Activated T-cell treated with anti-CD3 and anti-CD28 coated beads, Interleukin-2, amount 50 U/mL, for 48 hours (primary cell): ENCODE data around the gene RNF150.

Experiments
- DNase-seq, 2 experiments: peaks; one replicate each; pipeline ENCODE4 v3.0.0-alpha.2; 2020

Gene RNF150

GRCh38 chr4:141021397-141022110 is 111.7 kb downstream of the RNF150 start:
- no peak for DNase-seq

- no peak for DNase-seq
Observed at GRCh38 chr4:141020801-141021261, 112.4 kb downstream of the RNF150 start.

DNA sequence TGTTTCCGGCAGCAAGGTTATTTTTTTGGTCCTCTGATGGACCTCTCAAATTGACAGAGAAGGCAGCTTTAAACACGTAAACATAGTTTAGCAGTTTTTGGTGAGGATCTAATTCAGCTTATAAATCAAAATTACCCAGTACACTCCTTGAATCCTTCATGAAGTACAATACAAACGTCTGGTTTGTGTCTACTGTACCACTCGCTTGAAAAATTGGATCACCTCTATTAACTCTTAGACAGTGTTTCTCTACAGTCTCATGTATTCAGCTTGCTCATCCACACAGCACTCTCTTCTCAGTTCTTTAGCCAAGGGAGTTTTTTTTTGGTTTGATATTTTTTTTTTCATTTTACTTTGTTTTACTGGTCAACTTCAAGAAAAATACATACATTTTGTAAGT is 113.5 kb downstream of the RNF150 start:
- no peak for DNase-seq

GRCh38 chr4:141016117-141016798 is 117.0 kb downstream of the RNF150 start:
- no peak for DNase-seq

DNA sequence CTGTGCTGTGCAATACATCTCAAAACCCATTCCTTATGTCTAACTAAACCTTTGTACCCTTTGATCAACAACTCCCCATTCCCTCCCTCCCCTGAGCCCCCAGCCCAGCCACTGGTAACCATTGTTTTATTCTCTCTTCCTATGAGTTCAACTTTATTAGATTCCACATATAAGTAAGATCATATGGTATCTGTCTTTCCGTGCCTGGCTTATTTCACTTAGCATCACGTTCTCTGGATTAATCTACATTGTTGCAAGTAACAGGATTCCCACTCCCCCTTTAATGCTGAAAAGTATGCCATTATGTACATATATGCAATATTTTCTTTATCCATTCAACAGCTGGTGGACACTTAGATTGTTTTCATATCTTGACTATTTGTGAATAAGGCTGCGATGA is 119.4 kb downstream of the RNF150 start:
- DNase-seq, result no peak

DNA sequence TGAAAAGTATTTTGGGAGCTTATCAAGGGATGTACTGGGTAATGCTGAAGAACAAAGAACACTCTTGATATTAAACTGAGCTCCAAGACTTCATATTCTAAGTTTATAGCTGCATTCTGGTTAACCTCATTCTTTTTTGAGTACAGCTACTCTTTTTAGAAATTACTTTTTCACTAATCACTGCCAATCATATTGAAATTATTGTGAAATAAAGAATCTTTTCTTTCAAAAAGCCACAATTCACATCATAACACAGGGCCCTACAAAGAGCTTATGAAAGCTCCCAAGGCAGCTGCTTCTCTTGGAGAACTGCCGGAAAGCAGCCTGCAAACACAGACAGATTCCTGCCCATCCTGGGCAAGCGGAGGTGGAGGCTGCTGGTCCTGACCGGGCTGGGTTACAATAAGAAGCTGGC is 121.4 kb downstream of the RNF150 start:
- DNase-seq, result no peak

DNA sequence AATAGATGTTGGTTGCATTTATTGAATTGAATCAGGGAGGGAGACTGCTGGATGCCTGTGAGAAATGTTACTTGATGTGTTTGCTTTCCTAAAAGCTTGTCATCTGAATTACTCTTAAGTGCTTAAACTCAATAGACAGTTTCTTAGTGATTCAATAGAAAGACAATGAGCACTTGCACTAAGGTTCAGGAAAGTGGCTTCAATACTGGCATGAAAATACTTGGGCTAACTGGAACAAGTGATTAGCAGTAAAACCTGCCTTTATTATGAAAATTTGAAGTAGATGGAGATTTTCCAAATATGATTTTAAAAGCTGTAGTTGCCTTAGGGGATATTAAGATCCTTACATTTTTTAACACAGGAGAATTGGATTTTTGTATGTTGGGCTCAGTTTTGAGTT is 123.3 kb downstream of the RNF150 start:
- no peak for DNase-seq

DNA sequence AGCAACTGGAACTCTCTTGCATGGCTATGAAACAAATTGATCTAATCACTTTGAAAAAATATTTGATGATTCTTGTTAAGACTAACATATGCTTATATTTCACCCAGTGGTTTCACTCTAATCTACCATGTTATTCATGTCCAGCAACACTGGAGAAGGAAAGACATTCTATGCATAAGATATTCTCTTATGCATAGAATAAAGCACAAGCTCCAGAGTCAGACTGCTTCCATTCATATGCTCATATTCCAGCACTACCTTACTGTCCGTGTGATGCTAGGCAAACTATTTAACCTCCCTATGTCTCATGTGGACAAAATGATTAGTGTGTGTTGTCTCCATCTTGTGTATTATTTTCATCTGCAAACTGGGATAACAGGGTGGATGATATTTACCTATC is 124.1 kb downstream of the RNF150 start:
- no peak for DNase-seq

DNA sequence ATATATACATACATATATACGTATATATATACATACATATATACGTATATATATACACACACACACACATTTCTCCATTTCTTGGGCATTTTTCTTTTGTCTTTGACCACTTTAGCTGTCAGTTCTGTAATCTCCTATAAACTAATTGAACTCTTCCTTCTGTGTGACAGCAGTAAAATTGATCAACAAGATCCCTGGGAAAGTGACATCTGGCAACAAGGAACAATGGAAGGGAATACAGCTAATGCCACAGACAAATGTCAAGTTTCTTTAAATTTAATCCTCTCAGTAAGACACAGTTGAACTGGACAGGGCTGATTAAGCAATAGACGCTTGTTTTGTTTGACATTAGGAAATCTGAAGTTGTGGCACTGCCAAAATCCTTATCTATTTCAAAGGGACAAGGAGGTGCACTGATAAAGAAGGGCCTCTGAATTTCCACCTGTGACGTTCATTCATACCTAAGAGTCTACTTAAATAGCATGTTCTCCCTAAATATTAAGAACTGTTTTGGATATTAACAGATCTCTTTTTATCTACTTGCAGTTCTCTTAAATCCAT is 126.9 kb downstream of the RNF150 start:
- no peak for DNase-seq

DNA sequence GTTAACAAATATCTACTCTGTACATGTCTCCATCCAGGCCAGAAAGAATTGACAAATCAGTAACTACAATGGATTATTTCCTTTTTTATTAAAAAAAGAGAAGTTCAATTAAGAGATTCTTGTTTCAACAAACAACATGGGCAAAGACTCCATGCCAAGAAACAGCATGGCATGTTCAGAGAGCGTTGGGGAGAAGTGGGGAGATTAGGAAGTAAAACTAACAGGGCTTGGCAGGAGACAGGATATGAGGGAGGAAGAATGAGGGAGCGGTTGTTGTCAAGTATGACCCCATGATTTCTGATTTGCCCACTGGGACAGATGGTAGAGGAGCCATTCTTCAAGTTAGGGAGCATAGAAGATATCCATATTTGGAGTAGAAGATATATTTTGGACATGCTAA is 128.4 kb downstream of the RNF150 start:
- DNase-seq, result no peak

- DNase-seq, result no peak
Observed at GRCh38 chr4:141003193-141003592, 130.1 kb downstream of the RNF150 start.

GRCh38 chr4:141002323-141002805 is 130.9 kb downstream of the RNF150 start:
- no peak for DNase-seq

- no peak for DNase-seq
Observed at GRCh38 chr4:140996766-140997165, 136.5 kb downstream of the RNF150 start.

DNA sequence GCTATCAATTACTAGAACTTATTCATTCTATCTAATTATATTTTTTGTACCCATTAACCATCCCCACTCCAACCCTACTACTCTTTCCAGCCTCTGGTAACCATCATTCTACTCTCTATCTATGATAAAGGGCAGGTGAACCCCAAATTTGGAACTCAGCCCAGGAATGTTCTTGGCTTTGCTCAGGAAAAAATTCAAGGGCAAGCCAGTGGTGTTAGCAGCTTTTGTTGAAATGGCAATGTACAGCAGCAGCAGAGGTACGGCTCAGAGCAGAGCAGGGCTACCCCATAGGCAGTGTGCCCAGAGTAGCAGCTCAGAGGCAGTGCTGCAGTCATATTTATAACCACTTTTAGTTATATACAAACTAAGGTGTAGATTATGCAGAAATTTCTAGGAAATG is 138.2 kb downstream of the RNF150 start:
- DNase-seq, result no peak

DNA sequence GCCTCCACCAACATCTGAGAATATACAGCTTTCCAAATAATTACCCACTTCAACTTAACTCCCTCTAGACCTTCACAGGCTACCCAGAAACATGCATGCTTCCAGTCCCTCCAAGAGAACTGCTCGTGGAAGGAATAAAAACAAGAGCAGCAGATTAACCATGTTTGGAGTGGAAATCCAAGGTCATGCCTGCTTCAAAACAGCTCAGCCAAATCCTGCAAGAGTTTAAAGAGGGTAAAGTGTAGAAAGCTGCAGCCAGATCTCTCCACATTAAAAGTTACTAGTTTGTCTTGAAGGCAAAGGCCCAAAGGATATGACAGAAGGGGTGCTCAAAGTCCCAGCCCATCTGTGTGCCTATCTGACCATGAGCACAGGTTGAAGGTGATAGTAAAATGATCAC is 139.3 kb downstream of the RNF150 start:
- no peak for DNase-seq

GRCh38 chr4:140993370-140993769 is 139.9 kb downstream of the RNF150 start:
- no peak for DNase-seq

DNA sequence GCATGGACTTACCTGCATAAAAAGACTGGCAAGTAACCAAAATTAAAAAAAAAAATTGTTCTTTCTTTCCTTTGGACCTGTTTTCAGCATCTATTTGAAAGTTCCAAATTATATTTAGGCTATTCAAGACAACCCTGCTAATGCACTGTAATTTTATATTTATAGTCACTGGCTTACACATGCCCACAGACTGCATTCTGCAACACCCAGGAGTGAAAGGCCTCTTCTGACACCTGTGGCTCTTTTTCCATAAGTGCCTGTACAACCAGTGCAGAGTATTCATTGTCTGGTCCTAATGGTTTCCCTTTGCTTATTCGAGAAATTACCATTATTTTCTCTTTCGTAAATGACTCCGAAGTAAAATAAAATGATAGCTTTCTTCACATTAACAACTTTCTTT is 143.3 kb downstream of the RNF150 start:
- no peak for DNase-seq

DNA sequence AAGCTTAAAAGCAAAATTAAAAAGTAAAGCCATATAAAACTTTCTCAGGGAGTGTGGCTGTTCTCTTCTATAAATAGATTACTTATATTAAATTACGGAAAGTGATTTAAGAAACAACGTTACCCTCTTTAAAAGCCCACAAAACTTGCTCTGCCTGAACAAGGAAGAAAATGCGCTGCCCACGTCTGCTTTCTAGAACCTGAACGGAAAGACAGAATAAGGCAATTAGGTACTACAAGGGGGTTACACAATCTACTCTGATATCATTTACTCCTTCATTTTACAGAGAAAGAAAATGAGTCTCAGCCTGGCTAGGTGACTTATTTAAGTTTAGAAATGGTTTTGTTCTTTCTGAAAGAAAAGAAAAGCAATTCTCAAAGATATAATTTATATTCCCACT is 147.2 kb downstream of the RNF150 start:
- DNase-seq, result no peak

GRCh38 chr4:140982613-140983340 is 150.5 kb downstream of the RNF150 start:
- DNase-seq, result no peak

- DNase-seq, result no peak
Observed at GRCh38 chr4:140980426-140981200, 152.7 kb downstream of the RNF150 start.

DNA sequence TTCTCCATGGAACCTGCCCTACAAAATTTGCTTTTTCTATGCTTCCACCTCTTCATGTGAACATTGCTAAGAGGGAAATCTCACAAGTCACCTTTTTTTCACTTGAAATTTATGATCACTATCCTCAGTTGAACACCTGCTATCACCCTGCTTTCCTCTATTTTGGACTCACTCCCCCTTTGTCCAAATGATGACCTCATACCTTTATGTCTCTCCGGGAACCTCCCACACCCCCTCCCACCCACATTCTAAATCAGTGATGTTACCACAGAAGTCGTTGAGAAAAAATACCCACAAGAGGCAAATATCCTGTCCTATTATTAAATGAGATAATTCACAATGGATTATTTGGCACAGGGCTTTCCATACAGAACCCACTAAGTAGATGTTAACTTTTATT is 156.5 kb downstream of the RNF150 start:
- DNase-seq, result no peak

GRCh38 chr4:140971077-140971792 is 162.0 kb downstream of the RNF150 start:
- no peak for DNase-seq
